Neural cell (in vitro differentiated cells): ENCODE measurements around the gene CD40. TPM values are rescaled to one million over a fixed set of nuclear protein-coding genes. Genes with fewer than 3 reads are reported as not detected.

Source experiments
- H2AFZ ChIP-seq: fragments of 200-600, 300-800 bp; sonication (generic), shearing (Covaris generic); 2 replicates; pipeline ENCODE4 v1.6.0; 2014; ENCODE audit warnings: low read depth, mild to moderate bottlenecking, antibody characterized with exemption, low read length, moderate library complexity
- H3F3A ChIP-seq: fragments of 200-600 bp; shearing (Covaris generic); 2 replicates; pipeline ENCODE4 v1.6.1; 2016; ENCODE audit warnings: mild to moderate bottlenecking, moderate library complexity, mixed read lengths, antibody characterized with exemption, low read length; ENCODE audit not compliant: insufficient read depth, poor library complexity, severe bottlenecking
- H3K27ac ChIP-seq: fragments of 200-600, 300-800 bp; sonication (generic), shearing (Covaris generic); 2 replicates; pipeline ENCODE4 v1.5.1; 2014; ENCODE audit warnings: mild to moderate bottlenecking, low read length, moderate library complexity
- H3K27me3 ChIP-seq: fragments of 300-800, 200-600 bp; sonication (generic), shearing (Covaris generic); 2 replicates; pipeline ENCODE4 v1.6.0; 2014; ENCODE audit warnings: mild to moderate bottlenecking, low read depth, low read length, moderate library complexity; ENCODE audit not compliant: insufficient read depth
- H3K36me3 ChIP-seq: fragments of 300-800, 200-600 bp; sonication (generic), shearing (Covaris generic); 2 replicates; pipeline ENCODE4 v1.5.1; 2014; ENCODE audit warnings: mild to moderate bottlenecking, antibody characterized with exemption, low read length, moderate library complexity; ENCODE audit not compliant: insufficient read depth
- H3K4me2 ChIP-seq: fragments of 300-800, 200-600 bp; sonication (generic), shearing (Covaris generic); 2 replicates; pipeline ENCODE4 v1.6.0; 2014; ENCODE audit warnings: mild to moderate bottlenecking, low read length
- H3K4me3 ChIP-seq: fragments of 300-800, 200-600 bp; sonication (generic), shearing (Covaris generic); 2 replicates; pipeline ENCODE4 v1.5.1; 2014; ENCODE audit warnings: mild to moderate bottlenecking, low read length, moderate library complexity
- H3K79me2 ChIP-seq: fragments of 200-600 bp; shearing (Covaris generic); replicated peaks from 2 replicates; pipeline ENCODE4 v1.6.0; 2014; ENCODE audit warnings: mild to moderate bottlenecking, low read length, moderate library complexity; ENCODE audit not compliant: insufficient read depth
- H3K9ac ChIP-seq: fragments of 300-800, 200-600 bp; sonication (generic), shearing (Covaris generic); 2 replicates; pipeline ENCODE4 v1.6.1; 2016; ENCODE audit warnings: mild to moderate bottlenecking, low read length, mixed read lengths
- H3K9me2 ChIP-seq: fragments of 200-600 bp; shearing (Covaris generic); 2 replicates; pipeline ENCODE4 v1.6.1; 2016; ENCODE audit warnings: mild to moderate bottlenecking, low read length, mixed read lengths; ENCODE audit not compliant: insufficient read depth
- H3K9me3 ChIP-seq: fragments of 200-600, 300-800 bp; sonication (generic), shearing (Covaris generic); 2 replicates; pipeline ENCODE4 v1.6.1; 2016; ENCODE audit warnings: mild to moderate bottlenecking, mixed run types, low read length, moderate library complexity, mixed read lengths
- H4K20me1 ChIP-seq: fragments of 200-600 bp; shearing (Covaris generic); 2 replicates; pipeline ENCODE4 v1.6.1; 2016; ENCODE audit warnings: mild to moderate bottlenecking, mixed run types; ENCODE audit not compliant: insufficient read depth
- EP300 ChIP-seq: fragments of 450-650 bp; conservative IDR thresholded peaks from 2 replicates; pipeline ENCODE4 v1.6.1; 2014; ENCODE audit warnings: antibody characterized with exemption, mild to moderate bottlenecking, moderate library complexity; ENCODE audit not compliant: poor library complexity, severe bottlenecking
- EZH2 ChIP-seq: fragments of 200-600, 300-800 bp; shearing (Covaris generic), sonication (generic); IDR thresholded peaks from 2 replicates; pipeline ENCODE4 v1.6.1; 2014; ENCODE audit warnings: antibody characterized with exemption, low read length, borderline replicate concordance, mild to moderate bottlenecking; ENCODE audit not compliant: insufficient read depth, poor library complexity, severe bottlenecking
- MXI1 ChIP-seq: fragments of 450-650 bp; conservative IDR thresholded peaks from 2 replicates; pipeline ENCODE4 v1.6.1; 2014; ENCODE audit warnings: antibody characterized with exemption, mild to moderate bottlenecking; ENCODE audit not compliant: poor library complexity, severe bottlenecking
- POLR2AphosphoS5 ChIP-seq: IDR thresholded peaks from 2 replicates; pipeline ENCODE4 v1.6.1; 2012
- RAD21 ChIP-seq: fragments of 450-650 bp; conservative IDR thresholded peaks from 2 replicates; pipeline ENCODE4 v1.6.1; 2014; ENCODE audit warnings: antibody characterized with exemption, mild to moderate bottlenecking, moderate library complexity
- REST ChIP-seq: IDR thresholded peaks from 2 replicates; pipeline ENCODE4 v1.6.1; 2012; ENCODE audit warnings: borderline replicate concordance
- SMC3 ChIP-seq: fragments of 450-650 bp; conservative IDR thresholded peaks from 2 replicates; pipeline ENCODE4 v1.6.1; 2014; ENCODE audit warnings: antibody characterized with exemption, mild to moderate bottlenecking, moderate library complexity; ENCODE audit not compliant: poor library complexity
- TAF1 ChIP-seq: IDR thresholded peaks from 2 replicates; pipeline ENCODE4 v1.6.1; 2012; ENCODE audit warnings: low read depth
- polyA plus RNA-seq: library from polyadenylated mRNA; depleted of rRNA; stranded (reverse); fragments of >200 nt; gene quantifications from 2 replicates; pipeline ENCODE4 v1.2.3, GENCODE V29; 2014
- TF ChIP-seq, protein P1 (sequence below): fragments of 450-650 bp; IDR thresholded peaks from 2 replicates; pipeline ENCODE4 v1.5.1; 2014; ENCODE audit warnings: antibody characterized with exemption, mild to moderate bottlenecking, moderate library complexity; ENCODE audit not compliant: poor library complexity, severe bottlenecking

Gene CD40
- polyA plus RNA-seq, 1 donor from 2014 or later: not detected

GRCh38 chr20:46134716-46135115 lies 16.6 kb downstream of the CD40 start:
- no peak overlapping the region for H3K27ac ChIP-seq
- H3K27me3 ChIP-seq: peaks cover 8% of the 10 kb centered on the region
- H3K9me2 ChIP-seq: no peaks in the 10 kb centered on the region
- H4K20me1 ChIP-seq: no peaks in the 10 kb centered on the region
- H3K36me3 ChIP-seq: no peaks in the 10 kb centered on the region
- no peak overlapping the region for H2AFZ ChIP-seq
- no peak for TF ChIP-seq RAD21
- TF ChIP-seq EP300: no peak
- TF ChIP-seq SMC3: no peak
- no peak for TF ChIP-seq REST
- TF ChIP-seq MXI1: no peak
- no peak for TF ChIP-seq POLR2AphosphoS5
- no peak for TF ChIP-seq TAF1
- no peak for TF ChIP-seq EZH2
- TF ChIP-seq, protein P1, sequence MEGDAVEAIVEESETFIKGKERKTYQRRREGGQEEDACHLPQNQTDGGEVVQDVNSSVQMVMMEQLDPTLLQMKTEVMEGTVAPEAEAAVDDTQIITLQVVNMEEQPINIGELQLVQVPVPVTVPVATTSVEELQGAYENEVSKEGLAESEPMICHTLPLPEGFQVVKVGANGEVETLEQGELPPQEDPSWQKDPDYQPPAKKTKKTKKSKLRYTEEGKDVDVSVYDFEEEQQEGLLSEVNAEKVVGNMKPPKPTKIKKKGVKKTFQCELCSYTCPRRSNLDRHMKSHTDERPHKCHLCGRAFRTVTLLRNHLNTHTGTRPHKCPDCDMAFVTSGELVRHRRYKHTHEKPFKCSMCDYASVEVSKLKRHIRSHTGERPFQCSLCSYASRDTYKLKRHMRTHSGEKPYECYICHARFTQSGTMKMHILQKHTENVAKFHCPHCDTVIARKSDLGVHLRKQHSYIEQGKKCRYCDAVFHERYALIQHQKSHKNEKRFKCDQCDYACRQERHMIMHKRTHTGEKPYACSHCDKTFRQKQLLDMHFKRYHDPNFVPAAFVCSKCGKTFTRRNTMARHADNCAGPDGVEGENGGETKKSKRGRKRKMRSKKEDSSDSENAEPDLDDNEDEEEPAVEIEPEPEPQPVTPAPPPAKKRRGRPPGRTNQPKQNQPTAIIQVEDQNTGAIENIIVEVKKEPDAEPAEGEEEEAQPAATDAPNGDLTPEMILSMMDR: no peak
- H3K9me3 ChIP-seq: no peaks in the 10 kb centered on the region
- H3K9ac ChIP-seq: no peak overlapping the region
- no peak overlapping the region for H3K4me3 ChIP-seq
- no peaks in the 10 kb centered on the region for H3K79me2 ChIP-seq
- no peak overlapping the region for H3K4me2 ChIP-seq
- no peaks in the 10 kb centered on the region for H3F3A ChIP-seq

GRCh38 chr20:46135856-46136633 lies 17.9 kb downstream of the CD40 start:
- H3K36me3 ChIP-seq: no peaks in the 10 kb centered on the region
- TF ChIP-seq, protein P1: no peak
- no peak for TF ChIP-seq SMC3
- no peak for TF ChIP-seq RAD21
- TF ChIP-seq POLR2AphosphoS5: no peak
- no peak for TF ChIP-seq MXI1
- no peak for TF ChIP-seq EZH2
- no peak for TF ChIP-seq REST
- TF ChIP-seq TAF1: no peak
- TF ChIP-seq EP300: no peak
- no peak overlapping the region for H2AFZ ChIP-seq
- H3K9me3 ChIP-seq: no peaks in the 10 kb centered on the region
- H3K4me3 ChIP-seq: no peak overlapping the region
- H3K4me2 ChIP-seq: no peak overlapping the region
- H3K27me3 ChIP-seq: peaks cover 6% of the 10 kb centered on the region
- no peaks in the 10 kb centered on the region for H3K9me2 ChIP-seq
- no peaks in the 10 kb centered on the region for H3F3A ChIP-seq
- H3K9ac ChIP-seq: no peak overlapping the region
- H3K27ac ChIP-seq: no peak overlapping the region
- H4K20me1 ChIP-seq: no peaks in the 10 kb centered on the region
- no peaks in the 10 kb centered on the region for H3K79me2 ChIP-seq
